IPS DF 4.7 (cell line): ENCODE data around the gene POLG2.
A peak's percentile ranks its signal among the peaks of the same experiment; 100 is the strongest.

ENCODE experiments used
- DNase-seq: peaks from one replicate; pipeline ENCODE4 v3.0.0-alpha.2; 2013; ENCODE audit warnings: low spot score; ENCODE audit errors: extremely low read depth

The POLG2 gene

DNA sequence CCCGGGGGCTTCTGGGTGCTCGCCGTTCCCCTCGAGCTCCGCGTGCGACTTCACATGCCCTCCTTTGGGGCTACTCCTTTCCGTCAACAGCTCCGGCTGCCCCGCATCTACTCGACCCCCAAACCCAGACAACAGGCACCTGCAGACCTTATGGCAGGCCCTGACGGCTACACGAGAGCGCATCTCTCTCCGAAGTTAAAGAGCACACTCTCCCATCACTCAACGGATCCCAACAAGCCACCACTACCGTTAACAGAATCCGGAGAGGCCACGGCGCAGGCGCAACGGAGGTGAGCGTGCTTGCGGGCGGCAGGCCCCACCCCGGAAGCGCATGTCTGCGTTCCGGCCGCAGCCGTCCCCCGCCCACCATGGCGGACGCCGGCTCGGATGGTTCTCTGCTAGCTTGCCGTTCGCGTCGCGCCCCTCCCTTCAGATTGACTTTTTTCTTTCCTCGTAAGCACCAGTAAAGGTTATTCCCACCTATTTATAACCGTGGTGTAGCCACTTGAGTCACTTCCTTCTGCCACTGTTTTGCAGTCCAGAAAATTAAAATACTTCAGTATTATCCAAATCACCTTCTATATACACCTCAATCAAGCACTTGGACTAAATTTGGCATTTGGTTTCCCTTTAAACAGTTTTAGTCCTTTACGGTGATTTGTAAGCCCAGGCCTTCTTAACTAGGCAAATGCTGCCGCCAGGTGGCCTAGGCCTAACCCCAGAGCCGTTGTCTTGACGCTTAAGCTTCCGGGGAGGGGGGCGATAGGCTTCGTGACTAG, at the start of gene POLG2:
POLG2 (minus strand) TSS at position 269 of the 779 bp plus-strand sequence; CDS start at position 183, 86 bp downstream.
- peak; percentile 71 for DNase-seq

DNA sequence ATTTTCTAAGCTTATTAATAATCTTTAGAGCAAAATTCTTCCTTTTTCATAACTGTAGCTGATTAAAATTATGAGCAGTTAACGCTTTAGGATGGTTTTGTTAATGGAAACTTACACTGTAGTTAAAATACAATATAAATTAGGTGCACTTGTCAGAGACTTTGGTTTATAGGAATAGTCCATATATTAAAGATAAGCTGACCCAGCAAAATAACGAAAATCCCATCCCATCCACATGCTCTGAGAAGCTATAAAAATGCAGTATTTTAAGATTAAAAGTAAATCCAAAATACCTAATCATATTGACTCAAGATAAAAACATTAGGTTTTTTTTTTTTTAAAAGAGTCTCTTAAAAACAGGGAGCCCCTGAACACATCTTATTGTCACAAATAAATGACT, 47.9 kb upstream of the POLG2 start:
- no peak for DNase-seq

DNA sequence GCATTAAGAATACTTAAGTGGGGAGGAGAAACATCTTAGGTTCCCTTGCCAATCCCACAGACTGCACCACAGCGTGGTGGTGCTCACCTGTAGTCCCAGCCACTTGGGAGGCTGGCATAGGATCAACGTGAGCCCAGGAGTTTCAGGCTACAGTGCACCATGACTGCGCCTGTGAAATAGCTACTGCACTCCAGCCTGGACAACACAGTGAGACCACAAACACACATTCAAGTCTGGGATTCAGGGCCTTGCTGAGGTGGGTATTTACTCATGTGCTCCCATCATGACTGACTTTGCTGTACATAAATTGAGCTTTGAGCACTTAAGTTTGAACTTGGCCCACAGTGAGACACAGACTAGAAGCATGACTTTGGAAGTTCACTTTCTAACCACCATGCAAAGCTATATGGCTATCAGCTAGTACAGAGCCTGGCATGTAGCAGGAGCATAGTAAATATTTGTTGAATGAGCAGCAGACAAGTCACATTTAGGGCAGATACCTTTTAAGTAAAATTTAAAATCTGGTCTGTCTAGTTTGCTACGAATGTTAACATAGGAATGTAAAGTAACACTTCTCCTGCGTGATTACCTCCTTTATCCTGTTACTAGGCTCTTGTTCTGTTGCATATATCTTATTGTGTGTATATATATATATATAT, 43.4 kb upstream of the POLG2 start:
- DNase-seq = no peak

DNA sequence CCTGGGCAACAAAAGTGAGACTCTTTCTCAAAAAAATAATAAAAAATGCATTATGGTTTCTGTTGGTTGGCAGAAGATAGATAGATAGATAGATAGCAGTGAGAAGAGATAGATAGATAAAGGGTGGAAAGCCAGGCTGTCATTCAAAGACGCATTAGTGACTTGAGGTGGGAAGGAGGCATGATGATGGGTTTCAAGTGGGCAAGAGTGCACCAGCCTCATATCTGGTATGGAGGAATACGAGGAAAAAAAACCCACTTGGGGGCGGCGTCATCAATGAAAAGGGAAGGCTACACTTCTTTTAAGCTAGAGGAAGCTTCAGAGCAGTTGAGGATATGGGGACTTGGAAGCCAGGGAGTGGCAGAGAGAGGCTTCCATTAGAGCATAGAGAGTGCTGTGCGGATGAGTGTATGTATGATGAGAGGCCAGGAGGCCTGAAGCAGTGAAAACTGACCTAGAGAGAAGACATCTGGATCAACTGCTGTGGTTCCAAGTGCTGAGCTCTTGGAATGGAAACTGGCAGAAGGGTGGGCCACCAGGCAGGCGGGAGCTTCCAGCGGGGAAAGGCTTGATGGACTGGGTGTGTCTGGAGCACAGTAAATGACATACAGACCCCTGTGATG, 41.8 kb upstream of the POLG2 start:
- DNase-seq = no peak

DNA sequence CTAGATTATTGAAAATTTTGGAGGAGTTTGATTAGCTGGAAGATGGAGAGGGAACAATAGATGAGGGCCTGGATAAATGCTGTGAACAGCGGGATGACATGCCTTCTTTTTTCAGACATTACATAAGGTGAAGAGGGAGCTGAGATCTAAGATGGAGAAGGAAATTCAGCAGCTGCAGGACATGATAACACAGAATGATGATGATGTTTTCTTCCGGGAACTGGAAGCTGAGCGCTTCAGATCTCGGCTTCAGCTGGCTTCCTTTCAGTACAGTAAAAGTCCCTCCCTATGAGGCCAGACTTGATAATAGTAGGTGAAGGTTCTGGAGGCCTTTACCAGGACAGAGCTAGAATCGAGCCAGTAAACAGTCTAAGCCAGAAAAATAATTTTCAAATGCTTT, 40.6 kb upstream of the POLG2 start:
- no peak for DNase-seq

DNA sequence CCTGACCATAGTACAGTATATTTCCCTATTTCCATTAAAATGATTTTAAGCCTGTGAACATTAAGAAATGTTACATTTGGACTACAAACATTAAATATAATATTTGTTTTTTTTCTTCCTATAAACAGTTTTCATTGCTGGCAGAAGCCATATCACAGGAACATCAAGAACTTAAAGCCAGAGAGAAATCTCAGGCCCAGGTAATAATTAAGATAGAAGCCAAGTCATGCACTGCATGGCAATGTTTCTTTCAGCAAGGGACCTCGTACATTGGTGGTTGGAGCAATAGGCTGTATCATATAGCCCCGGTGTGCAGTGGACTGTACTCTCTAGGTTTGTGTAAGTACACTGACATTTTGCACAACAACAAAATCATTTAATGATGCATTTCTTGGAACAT, 40.1 kb upstream of the POLG2 start:
- no peak for DNase-seq

DNA sequence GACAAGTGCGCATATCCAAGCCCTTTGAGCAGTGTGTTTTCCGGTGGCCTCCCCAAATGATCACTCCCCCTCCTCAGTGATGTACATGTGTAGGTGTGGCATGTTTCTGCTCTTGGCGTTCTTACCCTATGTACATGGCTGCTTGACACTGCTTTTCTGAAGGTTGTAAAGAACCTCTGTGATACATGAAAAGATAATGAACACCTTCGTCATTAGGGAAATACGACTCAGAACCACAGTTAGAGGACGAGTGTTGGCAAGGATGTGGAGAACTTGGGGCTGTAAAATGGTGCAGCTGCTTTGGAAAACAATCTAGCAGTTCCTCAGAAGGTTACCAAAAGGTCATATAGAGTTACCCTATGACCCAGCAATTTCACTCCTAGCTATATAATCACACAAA, 38.5 kb upstream of the POLG2 start:
- no peak for DNase-seq

DNA sequence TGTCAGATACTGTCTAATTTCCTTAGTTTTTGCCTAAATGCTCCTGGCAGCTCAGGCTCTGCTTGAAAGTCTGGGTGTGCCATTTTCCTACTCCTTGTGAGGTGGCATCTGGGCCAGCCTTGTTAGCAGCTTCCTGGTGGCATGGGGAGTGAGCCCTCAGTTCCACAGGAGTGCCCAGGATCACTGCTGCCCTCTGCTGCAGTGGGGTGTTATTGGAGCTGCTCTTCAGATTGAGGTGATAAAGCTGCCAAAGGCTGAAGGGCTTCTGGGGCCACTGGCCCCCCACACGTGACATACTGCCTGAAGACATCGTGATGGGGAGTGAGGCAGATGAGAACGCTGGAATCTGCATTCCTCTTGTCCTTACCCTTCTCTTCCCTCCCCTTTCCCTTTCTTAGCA, 37.3 kb upstream of the POLG2 start:
- DNase-seq = no peak

DNA sequence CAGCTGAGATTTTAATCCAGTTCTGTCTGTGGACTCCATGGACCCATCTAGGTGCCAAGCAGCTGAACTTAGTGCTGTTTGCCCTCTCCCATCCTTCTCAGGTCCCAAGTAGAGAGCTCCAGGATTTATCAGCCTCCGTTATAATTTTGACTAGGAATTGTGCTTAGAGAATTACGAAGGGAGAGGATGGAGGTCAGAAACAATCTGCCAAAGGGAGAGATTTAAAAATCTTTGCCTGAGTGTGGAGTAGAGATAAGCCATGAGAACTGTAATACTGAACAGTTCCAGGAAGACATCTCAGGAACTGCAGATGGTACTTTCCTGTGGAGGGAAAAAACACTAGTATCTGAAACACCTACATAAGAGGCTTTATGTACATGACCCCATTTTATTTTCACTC, 36.9 kb upstream of the POLG2 start:
- DNase-seq = no peak

DNA sequence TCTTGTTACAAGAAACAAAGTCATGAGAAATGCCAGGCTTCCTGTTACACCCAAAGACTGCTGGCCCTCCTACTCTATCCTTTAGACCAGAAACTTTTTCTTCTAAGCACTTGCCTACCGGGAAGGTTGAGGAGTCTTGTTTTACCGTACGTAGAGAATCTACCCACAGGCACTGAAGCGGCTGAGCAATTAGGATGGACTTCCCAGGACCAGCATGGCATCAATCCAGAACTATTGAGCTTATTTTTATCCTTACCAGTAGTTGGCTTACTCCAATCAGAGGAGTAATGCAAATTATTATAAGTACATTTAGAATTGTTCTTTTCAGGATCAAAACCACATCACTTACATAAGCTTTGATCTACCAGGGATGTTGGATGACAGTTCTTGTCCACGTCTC, 35.6 kb upstream of the POLG2 start:
- no peak for DNase-seq

DNA sequence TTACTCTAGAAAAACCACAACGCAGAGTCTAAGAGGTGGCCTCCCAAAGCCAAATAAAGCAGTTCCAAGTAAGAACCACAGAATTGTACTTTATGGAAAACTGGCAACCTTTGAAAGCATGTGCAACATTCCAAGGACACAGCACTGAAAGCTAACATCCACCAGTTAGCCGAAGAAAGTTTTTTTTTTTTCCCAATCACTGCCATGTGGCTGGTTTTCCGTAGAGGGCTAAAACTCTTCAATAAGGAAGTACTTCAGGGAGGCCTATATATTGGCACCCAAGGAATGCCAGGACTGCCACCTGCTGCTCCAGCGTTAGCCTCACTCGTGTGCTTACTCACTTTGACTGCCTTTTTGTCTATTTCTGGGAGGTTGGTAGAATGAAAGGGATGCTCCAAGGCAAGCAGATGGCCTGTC, 35.1 kb upstream of the POLG2 start:
- DNase-seq = no peak

DNA sequence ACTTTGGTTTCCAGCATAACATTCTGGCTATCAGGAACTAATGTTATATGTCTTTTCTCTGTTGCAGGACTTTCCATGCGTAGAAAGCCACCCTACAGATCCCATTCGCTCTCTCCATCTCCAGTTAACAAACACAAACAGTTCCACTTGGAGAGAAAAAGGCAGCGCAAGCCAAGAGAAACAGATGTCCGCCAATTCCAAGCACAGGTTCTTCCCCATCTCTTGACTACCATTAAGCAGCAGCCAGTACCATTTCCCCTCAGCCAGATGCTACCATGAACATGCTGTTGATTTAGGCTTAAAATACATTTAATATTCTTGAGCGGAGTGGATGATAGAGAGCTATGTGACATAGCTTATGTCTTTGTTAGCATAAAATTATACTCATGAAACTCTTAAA, 32.4 kb upstream of the POLG2 start:
- DNase-seq = no peak

DNA sequence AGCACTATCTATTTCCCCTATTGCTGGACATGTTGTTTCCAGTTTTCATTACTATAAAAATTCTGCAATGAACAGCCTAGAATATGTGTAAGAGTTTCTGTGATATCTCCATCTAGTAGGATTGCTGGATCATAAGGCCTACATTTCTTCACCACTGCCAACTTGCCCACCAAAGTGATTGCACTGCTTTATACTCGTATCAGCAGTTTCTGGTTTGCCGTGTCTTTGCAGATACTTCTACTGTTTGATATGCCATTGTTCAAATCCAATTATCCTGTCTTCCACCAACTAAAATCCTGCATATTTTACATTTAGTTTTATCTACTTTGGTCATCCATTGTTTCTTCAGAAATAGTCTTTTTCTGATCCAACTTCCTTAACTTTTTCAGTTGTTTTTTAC, 31.1 kb upstream of the POLG2 start:
- no peak for DNase-seq

DNA sequence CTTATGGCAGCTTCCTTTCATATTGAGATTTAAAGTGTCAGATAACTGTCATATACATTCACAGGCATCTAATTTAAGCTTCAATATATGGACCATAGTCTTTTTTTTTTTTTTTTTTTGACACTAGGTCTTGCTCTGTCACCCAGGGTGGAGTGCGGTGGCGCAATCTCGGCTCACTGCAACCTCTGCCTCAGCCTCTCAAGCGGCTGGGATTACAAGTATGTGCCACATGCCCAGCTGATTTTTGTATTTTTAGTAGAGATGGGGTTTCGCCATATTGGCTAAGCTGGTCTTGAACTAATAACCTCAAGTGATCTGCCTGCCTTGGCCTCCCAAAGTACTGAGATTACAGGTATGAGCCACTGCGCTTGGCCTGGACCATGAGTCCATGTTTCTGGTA, 23.5 kb upstream of the POLG2 start:
- DNase-seq = no peak

DNA sequence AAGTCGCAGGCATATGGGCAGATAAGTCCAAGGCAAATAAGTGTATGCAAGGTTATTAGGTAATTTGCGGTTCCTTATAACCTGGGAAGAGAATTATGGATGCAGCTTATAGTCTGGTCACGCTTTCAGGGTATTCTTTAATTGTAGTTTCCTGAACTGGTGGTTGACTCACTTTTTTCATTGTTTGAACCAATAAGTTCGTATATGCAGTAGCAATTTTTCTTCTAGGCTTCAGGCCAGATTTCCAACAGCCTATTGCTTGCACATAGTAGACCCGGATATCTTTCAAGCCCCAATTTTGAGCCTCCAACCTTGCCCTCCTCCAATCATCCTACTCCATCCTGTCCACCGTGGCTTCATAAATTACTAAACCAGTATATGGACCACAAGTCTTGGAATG, 22.7 kb upstream of the POLG2 start:
- no peak for DNase-seq

DNA sequence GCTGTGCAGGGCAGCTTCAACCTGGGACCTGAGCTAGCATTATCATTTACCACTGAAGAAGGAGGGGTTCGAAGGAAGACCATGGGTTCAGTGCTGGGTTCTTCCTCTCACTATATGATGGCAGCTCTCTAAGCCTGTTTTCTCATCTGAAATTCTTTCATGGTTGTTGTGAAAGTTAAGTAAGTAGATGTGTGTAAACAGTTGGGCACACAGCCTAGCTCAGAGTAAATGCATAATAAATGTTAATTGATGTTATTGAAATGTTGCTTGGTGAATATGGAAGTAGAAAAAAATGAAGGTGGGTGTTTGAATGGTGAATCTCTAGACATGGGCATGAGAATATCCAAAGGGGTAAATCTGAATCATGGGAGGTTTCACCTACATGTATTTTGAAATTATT, 19.0 kb upstream of the POLG2 start:
- DNase-seq = no peak

DNA sequence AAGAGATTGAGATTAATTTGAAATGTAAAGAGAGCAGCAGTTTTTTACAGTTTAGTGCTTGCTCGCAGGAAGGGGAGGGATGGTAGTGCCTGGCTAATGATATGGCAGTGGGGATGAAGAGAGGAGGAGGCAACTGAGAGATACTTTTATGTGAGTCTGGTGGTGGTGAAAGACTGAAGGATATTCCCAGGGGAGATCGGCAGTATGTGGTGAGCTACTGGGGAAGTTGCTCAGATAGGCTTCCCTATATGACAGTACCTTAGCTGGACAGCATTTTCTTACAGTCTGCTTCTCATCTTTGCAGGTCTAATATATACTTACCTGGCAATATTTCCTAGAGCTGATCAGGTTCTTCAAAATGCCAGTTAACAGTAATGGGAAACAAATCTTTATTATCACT, 18.6 kb upstream of the POLG2 start:
- DNase-seq = no peak

DNA sequence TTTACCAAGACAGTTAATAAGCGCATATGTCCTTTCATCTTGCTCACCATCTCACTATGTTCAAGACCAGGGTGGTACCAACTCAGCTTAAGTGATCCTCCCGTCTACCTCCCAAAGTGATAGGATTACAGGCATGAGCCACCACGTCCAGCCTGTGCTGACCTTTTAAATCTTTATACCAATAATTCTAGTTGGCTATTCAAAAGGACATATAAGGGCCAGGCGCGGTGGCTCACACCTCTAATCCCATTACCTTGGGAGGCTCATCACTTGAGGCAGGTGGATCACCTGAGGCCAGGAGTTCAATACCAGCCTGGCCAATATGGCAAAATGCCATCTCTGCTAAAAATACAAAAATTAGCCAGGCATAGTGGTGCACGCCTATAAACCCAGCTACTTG, 12.3 kb upstream of the POLG2 start:
- no peak for DNase-seq

DNA sequence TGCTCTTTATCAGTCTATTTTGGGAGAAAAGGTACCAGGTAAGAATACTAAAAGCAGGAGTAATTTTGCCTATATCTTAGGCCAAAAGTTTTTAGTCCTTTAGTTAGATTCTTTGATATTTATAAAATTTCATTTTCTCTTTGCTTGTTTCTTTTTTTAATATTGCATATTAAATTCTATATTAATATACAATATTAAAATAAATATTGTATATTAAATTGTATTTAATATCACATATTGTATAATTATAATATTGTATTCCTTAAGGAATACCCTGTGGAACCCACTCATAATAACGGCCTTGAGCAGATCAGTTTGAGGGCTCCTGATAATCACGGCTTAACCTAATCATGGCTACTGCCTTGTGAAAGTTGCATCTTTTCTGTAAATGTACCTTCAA, 11.8 kb upstream of the POLG2 start:
- no peak for DNase-seq

DNA sequence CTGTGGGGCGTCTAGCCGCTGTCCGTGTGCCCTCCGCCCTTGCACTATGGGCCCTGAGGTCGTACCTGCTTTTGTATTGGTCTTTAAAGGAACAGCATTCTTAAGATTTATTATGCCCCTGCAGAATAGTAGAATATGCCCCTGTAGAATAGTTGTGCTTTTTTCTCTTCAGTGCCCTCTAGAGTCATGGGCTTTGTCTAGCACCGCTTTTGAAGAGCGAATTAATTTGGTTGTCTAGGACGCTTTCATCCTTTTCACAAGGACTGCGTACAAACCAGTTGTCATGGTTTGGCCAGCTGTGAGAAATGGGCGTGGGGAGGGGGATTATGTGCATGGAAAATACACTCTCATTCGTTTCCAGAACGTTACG, 10.5 kb upstream of the POLG2 start:
- no peak for DNase-seq

DNA sequence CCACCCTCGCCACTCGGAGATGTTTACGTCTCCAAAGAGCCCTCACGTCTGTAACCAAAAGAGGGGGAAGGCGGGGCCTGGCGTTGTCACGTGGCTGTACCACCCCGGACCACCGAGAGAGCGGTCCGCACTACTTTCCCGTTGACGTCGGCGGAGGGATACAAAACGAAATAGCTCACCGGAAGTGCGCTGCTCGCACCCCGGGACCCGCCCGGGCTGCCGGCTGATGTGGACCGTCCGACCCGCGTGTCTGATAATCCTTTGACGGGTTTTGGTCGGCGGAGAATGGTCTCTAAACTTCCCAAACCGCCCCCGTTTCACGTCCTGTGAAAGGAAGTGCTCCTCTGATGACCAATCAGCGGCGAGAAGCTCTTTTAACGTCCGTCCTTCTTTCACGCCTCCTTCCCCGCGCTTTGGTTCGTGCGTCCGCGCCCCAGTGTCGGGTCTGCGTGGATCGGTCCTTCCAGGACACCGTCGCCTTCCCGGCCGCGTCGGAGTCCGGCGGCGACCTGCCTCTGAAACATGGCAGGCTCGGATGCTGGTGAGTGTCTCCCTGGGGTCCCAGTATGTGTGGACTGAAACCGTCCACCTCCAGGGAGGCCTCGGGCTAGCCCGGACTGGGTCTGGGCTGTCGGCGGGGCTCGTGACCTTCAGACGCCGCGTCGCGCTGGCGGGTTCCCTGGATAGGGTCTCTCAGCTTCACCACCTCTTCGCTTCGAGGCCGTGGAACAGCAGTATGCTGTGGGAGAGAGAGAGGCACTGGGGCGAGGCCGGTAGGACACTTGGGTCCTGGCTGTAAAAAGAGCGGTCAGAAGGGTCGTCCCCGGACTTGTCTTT, 9.9 kb upstream of the POLG2 start, which contains the start of gene CEP95:
CEP95 (plus strand) TSS at position 402 of the 837 bp plus-strand sequence; CDS start at position 523, 121 bp downstream.
- peak; percentile 87 for DNase-seq

DNA sequence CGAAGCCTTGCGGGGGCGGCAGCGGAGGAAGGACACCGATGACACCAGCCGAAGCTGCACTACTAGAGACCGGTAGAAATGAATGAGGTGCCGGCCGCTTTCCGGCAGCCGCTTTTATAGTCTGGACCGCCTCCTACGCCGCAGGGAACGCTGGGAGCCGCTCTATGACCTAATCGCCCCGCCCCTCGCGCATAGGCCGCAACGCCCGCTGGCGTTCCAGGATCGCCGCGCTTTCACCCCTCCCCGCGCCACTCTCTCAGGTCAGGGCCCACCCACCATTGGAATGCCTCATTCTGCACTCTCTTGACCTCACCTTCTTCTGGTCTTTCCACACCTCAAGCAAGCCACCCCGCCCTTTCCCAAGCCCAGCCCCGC, 9.3 kb upstream of the POLG2 start, which contains the start of gene DDX5:
DDX5 (minus strand) TSS at position 89 of the 375 bp plus-strand sequence. CDS start 170 bp downstream, outside the sequence.
- DNase-seq = peak; percentile 68
